Measurements from ENCODE around the gene TESPA1. TPM values are rescaled to one million over a fixed set of nuclear protein-coding genes. Genes with fewer than 3 reads are reported as not detected.

Gene TESPA1
- total and polyA plus RNA-seq, 9 of the 15 experiments (the other 6 are each of a cell fraction or from before 2014, with no cell fraction given): 0.72 to 7.1 (median 2.4) TPM

DNA sequence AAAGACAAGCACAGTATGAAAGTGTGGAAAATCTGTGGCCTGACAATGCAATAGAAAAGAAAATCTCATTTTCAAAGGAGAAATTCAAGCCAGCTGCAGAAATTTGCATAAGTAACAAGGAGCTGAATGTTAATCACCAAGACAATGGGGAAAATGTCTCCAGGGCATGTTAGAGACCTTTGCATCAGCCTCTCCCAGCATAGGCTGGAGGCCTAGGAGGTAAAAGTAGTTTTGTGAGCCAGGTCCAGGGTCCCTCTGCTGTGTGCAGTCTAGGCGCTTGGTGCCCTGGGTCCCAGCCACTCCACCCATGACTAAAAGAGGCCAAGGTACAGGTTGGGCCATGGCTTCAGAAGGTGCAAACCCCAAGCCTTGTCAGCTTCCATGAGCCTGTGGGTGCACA lies 58.3 kb downstream of the TESPA1 start:
- Histone ChIP-seq H3K4me2 (ENCODE audit: insufficient read depth, low read length) (no peak overlapping the region), H3K36me3 (ENCODE audit: control insufficient read depth, insufficient read depth, low read length) (no peaks in the 10 kb centered on the region), H3K9me3 (replicated peaks; ENCODE audit: control insufficient read depth, insufficient read depth, low read depth, low read length) (peaks cover 1% of the 10 kb centered on the region; the same call in 1 of the 2 replicates), H2AFZ (ENCODE audit: low read depth, low read length) (no peak overlapping the region), H4K20me1 (replicated peaks; ENCODE audit: control insufficient read depth, insufficient read depth, low read length) (no peaks in the 10 kb centered on the region), H3K9me1 (ENCODE audit: control insufficient read depth, insufficient read depth, low read length) (no peaks in the 10 kb centered on the region), H3K4me3 (no peak overlapping the region), H3K9ac (ENCODE audit: insufficient read depth in 1 of 2, low read depth in 2 of 2, low read length in 2 of 2) (no peak overlapping the region), H3K27ac (ENCODE audit: extremely low read depth, low read depth, low read length) (no peak overlapping the region), H3K79me2 (ENCODE audit: control insufficient read depth, insufficient read depth, low read length) (no peaks in the 10 kb centered on the region), H3K27me3 (ENCODE audit: control insufficient read depth in 2 of 2, insufficient read depth in 2 of 2, low read length in 2 of 2) (no peaks in the 10 kb centered on the region), H3K4me1 (replicated peaks in 1 of 2; ENCODE audit: control insufficient read depth in 2 of 2, insufficient read depth in 2 of 2, low read length in 2 of 2) (no peaks in the 10 kb centered on the region)
- intact Hi-C loops (cut with micrococcal nuclease) (no loop called here), in situ Hi-C loops (cut with MboI) (no loop called here)
- ChIA-PET CTCF (ENCODE audit: low intra/inter-chr PET ratio) (no interaction called here), POLR2A (no interaction called here)
- DNase-seq (ENCODE audit: extremely low read depth in 1 of 4, low spot score in 3 of 4): no peak
- WGBS (ENCODE audit: insufficient coverage, low coverage, missing lambda C conversion rate): 0% methylated on average over 1 of the region's 1 CpG
- no TSS peak for BruUV-seq (replicated peaks)
- no peak for FAIRE-seq
- ATAC-seq: no peak
- TF ChIP-seq, protein P1, sequence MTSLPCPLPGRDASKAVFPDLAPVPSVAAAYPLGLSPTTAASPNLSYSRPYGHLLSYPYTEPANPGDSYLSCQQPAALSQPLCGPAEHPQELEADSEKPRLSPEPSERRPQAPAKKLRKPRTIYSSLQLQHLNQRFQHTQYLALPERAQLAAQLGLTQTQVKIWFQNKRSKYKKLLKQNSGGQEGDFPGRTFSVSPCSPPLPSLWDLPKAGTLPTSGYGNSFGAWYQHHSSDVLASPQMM (CRISPR knock-in tag; IDR thresholded peaks at IDR 0.05): no peak
- TF ChIP-seq FIP1L1 (IDR thresholded peaks at IDR 0.05; ENCODE audit: low read depth, low read length, poor library complexity, severe bottlenecking) (no peak), EWSR1 (IDR thresholded peaks at IDR 0.05; ENCODE audit: borderline replicate concordance, low read depth, partially characterized antibody) (no peak), RB1 (IDR thresholded peaks at IDR 0.05; ENCODE audit: low read depth) (no peak), PHTF2 (CRISPR knock-in tag; IDR thresholded peaks at IDR 0.05) (no peak), CHD2 (IDR thresholded peaks at IDR 0.05; ENCODE audit: low read depth, low read length) (no peak), ZNF518B (CRISPR knock-in tag; IDR thresholded peaks at IDR 0.05) (no peak), BACH1 (tag; IDR thresholded peaks at IDR 0.05) (no peak), MIER1 (IDR thresholded peaks at IDR 0.05; ENCODE audit: low read depth) (no peak), SIN3B (IDR thresholded peaks at IDR 0.05; ENCODE audit: low read depth) (no peak), BRCA1 (IDR thresholded peaks at IDR 0.05) (no peak), BRCA1 (CRISPR knock-in tag; IDR thresholded peaks at IDR 0.05) (no peak)
- TF ChIP-seq, protein P2, sequence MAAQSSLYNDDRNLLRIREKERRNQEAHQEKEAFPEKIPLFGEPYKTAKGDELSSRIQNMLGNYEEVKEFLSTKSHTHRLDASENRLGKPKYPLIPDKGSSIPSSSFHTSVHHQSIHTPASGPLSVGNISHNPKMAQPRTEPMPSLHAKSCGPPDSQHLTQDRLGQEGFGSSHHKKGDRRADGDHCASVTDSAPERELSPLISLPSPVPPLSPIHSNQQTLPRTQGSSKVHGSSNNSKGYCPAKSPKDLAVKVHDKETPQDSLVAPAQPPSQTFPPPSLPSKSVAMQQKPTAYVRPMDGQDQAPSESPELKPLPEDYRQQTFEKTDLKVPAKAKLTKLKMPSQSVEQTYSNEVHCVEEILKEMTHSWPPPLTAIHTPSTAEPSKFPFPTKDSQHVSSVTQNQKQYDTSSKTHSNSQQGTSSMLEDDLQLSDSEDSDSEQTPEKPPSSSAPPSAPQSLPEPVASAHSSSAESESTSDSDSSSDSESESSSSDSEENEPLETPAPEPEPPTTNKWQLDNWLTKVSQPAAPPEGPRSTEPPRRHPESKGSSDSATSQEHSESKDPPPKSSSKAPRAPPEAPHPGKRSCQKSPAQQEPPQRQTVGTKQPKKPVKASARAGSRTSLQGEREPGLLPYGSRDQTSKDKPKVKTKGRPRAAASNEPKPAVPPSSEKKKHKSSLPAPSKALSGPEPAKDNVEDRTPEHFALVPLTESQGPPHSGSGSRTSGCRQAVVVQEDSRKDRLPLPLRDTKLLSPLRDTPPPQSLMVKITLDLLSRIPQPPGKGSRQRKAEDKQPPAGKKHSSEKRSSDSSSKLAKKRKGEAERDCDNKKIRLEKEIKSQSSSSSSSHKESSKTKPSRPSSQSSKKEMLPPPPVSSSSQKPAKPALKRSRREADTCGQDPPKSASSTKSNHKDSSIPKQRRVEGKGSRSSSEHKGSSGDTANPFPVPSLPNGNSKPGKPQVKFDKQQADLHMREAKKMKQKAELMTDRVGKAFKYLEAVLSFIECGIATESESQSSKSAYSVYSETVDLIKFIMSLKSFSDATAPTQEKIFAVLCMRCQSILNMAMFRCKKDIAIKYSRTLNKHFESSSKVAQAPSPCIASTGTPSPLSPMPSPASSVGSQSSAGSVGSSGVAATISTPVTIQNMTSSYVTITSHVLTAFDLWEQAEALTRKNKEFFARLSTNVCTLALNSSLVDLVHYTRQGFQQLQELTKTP (IDR thresholded peaks at IDR 0.05; ENCODE audit: low read depth in 1 of 2, partially characterized antibody in 2 of 2): no peak
- TF ChIP-seq, protein P3, sequence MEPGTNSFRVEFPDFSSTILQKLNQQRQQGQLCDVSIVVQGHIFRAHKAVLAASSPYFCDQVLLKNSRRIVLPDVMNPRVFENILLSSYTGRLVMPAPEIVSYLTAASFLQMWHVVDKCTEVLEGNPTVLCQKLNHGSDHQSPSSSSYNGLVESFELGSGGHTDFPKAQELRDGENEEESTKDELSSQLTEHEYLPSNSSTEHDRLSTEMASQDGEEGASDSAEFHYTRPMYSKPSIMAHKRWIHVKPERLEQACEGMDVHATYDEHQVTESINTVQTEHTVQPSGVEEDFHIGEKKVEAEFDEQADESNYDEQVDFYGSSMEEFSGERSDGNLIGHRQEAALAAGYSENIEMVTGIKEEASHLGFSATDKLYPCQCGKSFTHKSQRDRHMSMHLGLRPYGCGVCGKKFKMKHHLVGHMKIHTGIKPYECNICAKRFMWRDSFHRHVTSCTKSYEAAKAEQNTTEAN (CRISPR knock-in tag; IDR thresholded peaks at IDR 0.05): no peak
